ENCODE data around the gene TTL. TPM values are rescaled to one million over a fixed set of nuclear protein-coding genes. Genes with fewer than 3 reads are reported as not detected.

Gene TTL
- total and polyA plus RNA-seq, 9 donors: 3.7 to 23.6 (median 18.3) TPM

GRCh38 chr2:112584891-112585250 is 102.9 kb downstream of the TTL start:
- Histone ChIP-seq H3K27ac (peak overlapping the region; percentile 31 to 85), H3K36me3 (no peaks in the 10 kb centered on the region), H3K9me3 (no peaks in the 10 kb centered on the region), H3K4me1 (ENCODE audit: insufficient read depth) (peaks cover 7% of the 10 kb centered on the region), H3K4me3 (peak overlapping the region; percentile 52), H3K27me3 (no peaks in the 10 kb centered on the region)
- TF ChIP-seq CTCF (IDR thresholded peaks at IDR 0.05) (no peak), POLR2A (IDR thresholded peaks at IDR 0.05) (no peak), EP300 (IDR thresholded peaks at IDR 0.05) (no peak)
- peak in 1 of 5 donors; percentile 19 for DNase-seq
- intact Hi-C loops (cut with DNase I): loop anchor here in 3 of 4 donors (5.0 kb wide), 1 partner anchor 103 kb away; the partner anchor contains the start of gene TTL (in 3 of the 3)
- WGBS, 3 donors: 62 to 65% (median 62%) methylated on average over 3 of the region's 3 CpGs

DNA sequence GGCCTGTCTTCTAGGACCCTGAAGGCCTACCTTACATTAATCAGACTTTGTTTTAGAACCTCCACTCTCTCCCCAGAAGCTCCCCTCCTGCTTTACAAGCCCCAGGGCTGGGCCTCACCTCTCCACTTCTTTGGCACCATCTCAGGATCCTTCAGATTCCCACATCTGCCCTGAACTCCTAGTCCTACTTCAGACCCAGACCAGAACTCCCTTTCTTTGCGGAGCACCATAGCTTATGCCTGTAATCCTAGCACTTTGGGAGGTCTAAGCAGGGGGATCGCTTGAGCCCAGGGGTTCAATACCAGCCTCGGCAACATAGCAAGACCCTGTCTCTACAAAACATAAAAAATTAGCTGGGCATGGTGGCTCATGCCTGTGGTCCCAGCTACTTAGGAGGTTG is 103.4 kb downstream of the TTL start:
- H3K27me3 ChIP-seq: no peaks in the 10 kb centered on the region
- DNase-seq: no peak
- WGBS, 3 donors: 96 to 98% (median 98%) methylated on average over 3 of the region's 3 CpGs
- H3K9me3 ChIP-seq: no peaks in the 10 kb centered on the region
- no peak overlapping the region for H3K27ac ChIP-seq
- no peaks in the 10 kb centered on the region for H3K36me3 ChIP-seq
- TF ChIP-seq EP300 (IDR thresholded peaks at IDR 0.05) (no peak), POLR2A (IDR thresholded peaks at IDR 0.05) (no peak), CTCF (IDR thresholded peaks at IDR 0.05) (no peak)
- peaks cover 7% of the 10 kb centered on the region for H3K4me1 ChIP-seq (ENCODE audit: insufficient read depth)
- intact Hi-C loops (cut with DNase I): no loop called here
- H3K4me3 ChIP-seq: peak overlapping the region; percentile 52

- DNase-seq: peak in 2 of 5 donors; percentile 21 to 28
- Histone ChIP-seq H3K27ac (no peak overlapping the region), H3K36me3 (no peaks in the 10 kb centered on the region), H3K27me3 (no peaks in the 10 kb centered on the region), H3K9me3 (no peaks in the 10 kb centered on the region), H3K4me3 (no peak overlapping the region), H3K4me1 (ENCODE audit: insufficient read depth) (peaks cover 7% of the 10 kb centered on the region)
- 96% methylated on average over 18 of the region's 18 CpGs for WGBS, 3 donors
- intact Hi-C loops (cut with DNase I): no loop called here
- TF ChIP-seq POLR2A (IDR thresholded peaks at IDR 0.05) (no peak), CTCF (IDR thresholded peaks at IDR 0.05) (no peak), EP300 (IDR thresholded peaks at IDR 0.05) (no peak)
These were observed 104.0 kb downstream of the TTL start for GRCh38 chr2:112585873-112586464.

DNA sequence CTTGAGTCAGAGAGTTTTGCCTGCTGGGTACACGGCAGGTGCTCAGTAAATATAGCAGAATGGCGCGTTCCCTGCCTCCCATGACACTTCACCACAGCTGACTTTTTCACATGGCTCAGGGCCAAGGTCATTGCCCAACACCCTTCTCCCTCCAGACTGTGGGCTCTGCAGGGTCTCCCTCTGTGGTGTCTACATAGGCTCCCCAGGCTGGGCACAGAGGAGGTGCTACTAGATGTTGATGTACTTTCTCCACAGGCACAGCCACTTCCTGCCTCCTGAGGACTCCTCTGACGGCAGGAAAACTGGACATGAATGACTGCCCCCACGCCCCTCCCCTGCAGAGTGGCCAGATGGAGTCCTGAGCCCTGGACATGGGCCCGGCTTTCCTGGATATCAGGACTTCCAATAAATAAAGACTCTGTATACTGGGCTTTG is 106.7 kb downstream of the TTL start:
- no peak for DNase-seq
- no peak overlapping the region for H3K27ac ChIP-seq
- H3K27me3 ChIP-seq: no peaks in the 10 kb centered on the region
- peaks cover 3% of the 10 kb centered on the region for H3K4me1 ChIP-seq (ENCODE audit: insufficient read depth)
- 69 to 77% (median 75%) methylated on average over 6 of the region's 6 CpGs for WGBS, 3 donors
- H3K4me3 ChIP-seq: no peak overlapping the region
- H3K36me3 ChIP-seq: no peaks in the 10 kb centered on the region
- intact Hi-C loops (cut with DNase I): no loop called here
- TF ChIP-seq CTCF (IDR thresholded peaks at IDR 0.05) (no peak), EP300 (IDR thresholded peaks at IDR 0.05) (no peak), POLR2A (IDR thresholded peaks at IDR 0.05) (no peak)
- H3K9me3 ChIP-seq: no peaks in the 10 kb centered on the region

Small RNAs within 50 kb of the gene (small RNA-seq; reads per million reads assigned to genes)
- not detected for gene RF00019

Other genes starting within 250 kb of the TTL start
- gene ZC3H8, start 227.1 kb upstream of the TTL start, total RNA-seq: 10 to 100 TPM in 4 of 7 donors, 1 to 10 TPM in 3; 4.9 to 36.2 (median 10.9) TPM
- 10 to 100 TPM in 1 of 2 donors, 1 to 10 TPM in 1; 6.0 to 14.5 TPM for gene ZC3H8, start 227.1 kb upstream of the TTL start, polyA plus RNA-seq
- gene ZC3H6, start 206.6 kb upstream of the TTL start, total RNA-seq: 10 to 100 TPM in 6 of 7 donors, 1 to 10 TPM in 1; 8.8 to 30.1 (median 25.1) TPM
- 1 to 10 TPM; 4.6 to 8.7 TPM for gene ZC3H6, start 206.6 kb upstream of the TTL start, polyA plus RNA-seq
- gene RGPD8, start 48.5 kb upstream of the TTL start, total RNA-seq: 10 to 100 TPM; 10.8 to 23.5 (median 16.8) TPM
- gene RGPD8, start 48.5 kb upstream of the TTL start, polyA plus RNA-seq: 1 to 10 TPM in 1 of 2 donors, under 1 TPM in 1; 0.70 to 3.3 TPM
- 10 to 100 TPM in 6 of 7 donors, 1 to 10 TPM in 1; 7.9 to 29.9 (median 18.9) TPM for gene POLR1B, start 60.3 kb downstream of the TTL start, total RNA-seq
- gene POLR1B, start 60.3 kb downstream of the TTL start, polyA plus RNA-seq: 10 to 100 TPM in 1 of 2 donors, 1 to 10 TPM in 1; 5.6 to 25.8 TPM
- 10 to 100 TPM; 14.2 to 28.6 (median 22.2) TPM for gene CHCHD5, start 102.5 kb downstream of the TTL start, total RNA-seq
- 10 to 100 TPM in 1 of 2 donors, 1 to 10 TPM in 1; 1.7 to 26.0 TPM for gene CHCHD5, start 102.5 kb downstream of the TTL start, polyA plus RNA-seq
- gene SLC20A1, start 163.8 kb downstream of the TTL start, total RNA-seq: 10 to 100 TPM; 13.1 to 49.9 (median 19.9) TPM
- gene SLC20A1, start 163.8 kb downstream of the TTL start, polyA plus RNA-seq: 10 to 100 TPM in 1 of 2 donors, 1 to 10 TPM in 1; 8.2 to 21.8 TPM
- gene NT5DC4, start 238.9 kb downstream of the TTL start, total RNA-seq: not detected
- not detected for gene NT5DC4, start 238.9 kb downstream of the TTL start, polyA plus RNA-seq

All from ovary (tissue), 9 donors.